ENCODE measurements around the gene AARS1.

- no peak for TF ChIP-seq POLR2A (IDR thresholded peaks at IDR 0.05)
- TF ChIP-seq CTCF (IDR thresholded peaks at IDR 0.05), result no peak
These were observed 6.3 kb upstream of the AARS1 start for GRCh38 chr16:70295634-70296033.

All from testis (tissue), 2 donors.